Liver (tissue), 9 donors: ENCODE measurements around the gene MRPS12. TPM values are rescaled to one million over a fixed set of nuclear protein-coding genes. Genes with fewer than 3 reads are reported as not detected.

ENCODE experiments used
- DNase-seq: peaks from one replicate; pipeline ENCODE4 v3.0.0-alpha.2; 2017; ENCODE audit warnings: low spot score
- H3K27ac ChIP-seq, 2 donors: one replicate each; pipeline ENCODE4 v1.7.0; 2013; ENCODE audit warnings: inconsistent platforms in 2 of 2, low read length in 2 of 2, control low read depth in 1 of 2, low read depth in 1 of 2, mild to moderate bottlenecking in 1 of 2
- H3K27me3 ChIP-seq, 4 donors: one replicate each; pipeline versions ENCODE4 v1.6.1 to v1.7.0; 2013; ENCODE audit warnings: low read length in 3 of 4, inconsistent platforms in 1 of 4, mild to moderate bottlenecking in 1 of 4, moderate library complexity in 1 of 4; ENCODE audit not compliant: control insufficient read depth in 4 of 4, insufficient read depth in 4 of 4
- H3K36me3 ChIP-seq, 4 donors: one replicate each; pipeline versions ENCODE4 v1.6.1 to v1.7.0; 2013; ENCODE audit warnings: low read length in 3 of 4, mild to moderate bottlenecking in 3 of 4, low read depth in 1 of 4, moderate library complexity in 1 of 4; ENCODE audit not compliant: control insufficient read depth in 4 of 4, insufficient read depth in 3 of 4
- H3K4me1 ChIP-seq, 4 donors: one replicate each; pipeline versions ENCODE4 v1.6.1 to v1.7.0; 2013; ENCODE audit warnings: low read length in 3 of 4, mild to moderate bottlenecking in 3 of 4, moderate library complexity in 1 of 4; ENCODE audit not compliant: control insufficient read depth in 4 of 4, insufficient read depth in 4 of 4
- H3K4me3 ChIP-seq, 3 donors: one replicate each; pipeline versions ENCODE4 v1.6.1 to v1.7.0; 2013; ENCODE audit warnings: low read length in 3 of 3, control low read depth in 1 of 3, low read depth in 1 of 3, mild to moderate bottlenecking in 1 of 3
- H3K9ac ChIP-seq, 2 donors: one replicate each; pipeline ENCODE4 v1.7.0; 2013; ENCODE audit warnings: low read length in 2 of 2, mild to moderate bottlenecking in 2 of 2, moderate library complexity in 2 of 2, control low read depth in 1 of 2, low read depth in 1 of 2
- H3K9me3 ChIP-seq, 4 donors: one replicate each; pipeline versions ENCODE4 v1.6.1 to v1.7.0; 2013; ENCODE audit warnings: low read length in 3 of 4; ENCODE audit not compliant: control insufficient read depth in 4 of 4
- EGR1 ChIP-seq, 2 donors: IDR thresholded peaks; 2 replicates each; pipeline ENCODE4 v1.6.1; 2016 to 2018; ENCODE audit warnings: antibody characterized with exemption in 2 of 2, low read depth in 2 of 2
- FOXA1 ChIP-seq: IDR thresholded peaks from 2 replicates; pipeline ENCODE4 v1.6.1; 2016; ENCODE audit warnings: antibody characterized with exemption
- FOXA2 ChIP-seq: IDR thresholded peaks from 2 replicates; pipeline ENCODE4 v1.6.1; 2016; ENCODE audit warnings: antibody characterized with exemption
- HNF4A ChIP-seq, 2 donors: conservative IDR thresholded peaks; 2 replicates each; pipeline ENCODE4 v1.6.1; 2016; ENCODE audit warnings: antibody characterized with exemption in 2 of 2, mild to moderate bottlenecking in 2 of 2
- HNF4G ChIP-seq: IDR thresholded peaks from 2 replicates; pipeline ENCODE4 v1.6.1; 2016; ENCODE audit warnings: antibody characterized with exemption
- JUND ChIP-seq, 2 donors: IDR thresholded peaks; 2 replicates each; pipeline ENCODE4 v1.6.1; 2016; ENCODE audit warnings: antibody characterized with exemption in 2 of 2
- MAX ChIP-seq: IDR thresholded peaks from 2 replicates; pipeline ENCODE4 v1.6.1; 2016; ENCODE audit warnings: antibody characterized with exemption
- NR2F2 ChIP-seq: IDR thresholded peaks from 2 replicates; pipeline ENCODE4 v1.6.1; 2016; ENCODE audit warnings: antibody characterized with exemption
- RAD21 ChIP-seq, 2 donors: IDR thresholded peaks; 2 replicates each; pipeline ENCODE4 v1.6.1; 2016; ENCODE audit warnings: antibody characterized with exemption in 2 of 2, mild to moderate bottlenecking in 2 of 2
- RXRA ChIP-seq, 2 donors: IDR thresholded peaks; 2 replicates each; pipeline ENCODE4 v1.6.1; 2017 to 2018; ENCODE audit warnings: antibody characterized with exemption in 2 of 2, mild to moderate bottlenecking in 1 of 2
- SP1 ChIP-seq: IDR thresholded peaks from 2 replicates; pipeline ENCODE4 v1.6.1; 2018; ENCODE audit warnings: antibody characterized with exemption, mild to moderate bottlenecking
- TAF1 ChIP-seq: conservative IDR thresholded peaks from 2 replicates; pipeline ENCODE4 v1.6.1; 2016; ENCODE audit warnings: antibody characterized with exemption, mild to moderate bottlenecking
- YY1 ChIP-seq: IDR thresholded peaks from 2 replicates; pipeline ENCODE4 v1.6.1; 2016; ENCODE audit warnings: antibody characterized with exemption, mild to moderate bottlenecking
- WGBS: extraction: QIAGEN DNeasy Blood & Tissue Kit; methylation state at CpG from one replicate; pipeline ENCODE4 v1.1.7; 2013; 5-methylcytosine and 5-hydroxymethylcytosine counted together
- polyA plus RNA-seq, 2 donors: library from polyadenylated mRNA; stranded (reverse) in 1 of 2; unstranded in 1 of 2; fragments of 200-250 nt in 1 of 2; fragments of >200 nt in 1 of 2; fragmentation: Nextera tagmentation in 1 of 2; extraction: Ambion mirVana in 1 of 2; gene quantifications; one replicate each; pipeline versions ENCODE4 v1.2.1 to v1.2.3, GENCODE V29; 2013 to 2015
- total RNA-seq, 2 donors: library from RNA; depleted of rRNA; stranded (reverse); fragments of >200 nt; gene quantifications; one replicate each; pipeline ENCODE4 v1.2.3, GENCODE V29; 2014
- TF ChIP-seq, protein P1 (sequence below): fragments of 150-350 bp; IDR thresholded peaks from 2 replicates; pipeline ENCODE4 v1.5.1; 2017; ENCODE audit warnings: improper control_type of control experiment, low read depth, low read length; ENCODE audit not compliant: missing input control
- TF ChIP-seq, protein P2 (sequence below): IDR thresholded peaks from 2 replicates; pipeline ENCODE4 v1.6.1; 2016; ENCODE audit warnings: antibody characterized with exemption
- TF ChIP-seq, protein P3 (sequence below): IDR thresholded peaks from 2 replicates; pipeline ENCODE4 v1.6.1; 2016; ENCODE audit warnings: antibody characterized with exemption, mild to moderate bottlenecking
- TF ChIP-seq, protein P4 (sequence below): IDR thresholded peaks from 2 replicates; pipeline ENCODE4 v1.6.1; 2016; ENCODE audit warnings: antibody characterized with exemption
- donor health status: healthy.
- donor health status: healthy.
- donor health status: healthy.
- donor health status: healthy.
- donor health status: healthy.

The MRPS12 gene
- total and polyA plus RNA-seq, 4 donors, result 19.0 to 62.0 (median 39.9) TPM

- Histone ChIP-seq H3K4me1 (peaks cover 7 to 38% (median 30%) of the 10 kb centered on the region in 4 donors), H3K27me3 (no peaks in the 10 kb centered on the region), H3K4me3 (peak overlapping the region; percentile 77 to 99 (median 94)), H3K9ac (peak overlapping the region; percentile 48 to 99), H3K36me3 (peaks cover 0 to 6% (median 2%) of the 10 kb centered on the region in 4 donors), H3K27ac (peak overlapping the region; percentile 85 to 86), H3K9me3 (no peaks in the 10 kb centered on the region)
- TF ChIP-seq, protein P1, sequence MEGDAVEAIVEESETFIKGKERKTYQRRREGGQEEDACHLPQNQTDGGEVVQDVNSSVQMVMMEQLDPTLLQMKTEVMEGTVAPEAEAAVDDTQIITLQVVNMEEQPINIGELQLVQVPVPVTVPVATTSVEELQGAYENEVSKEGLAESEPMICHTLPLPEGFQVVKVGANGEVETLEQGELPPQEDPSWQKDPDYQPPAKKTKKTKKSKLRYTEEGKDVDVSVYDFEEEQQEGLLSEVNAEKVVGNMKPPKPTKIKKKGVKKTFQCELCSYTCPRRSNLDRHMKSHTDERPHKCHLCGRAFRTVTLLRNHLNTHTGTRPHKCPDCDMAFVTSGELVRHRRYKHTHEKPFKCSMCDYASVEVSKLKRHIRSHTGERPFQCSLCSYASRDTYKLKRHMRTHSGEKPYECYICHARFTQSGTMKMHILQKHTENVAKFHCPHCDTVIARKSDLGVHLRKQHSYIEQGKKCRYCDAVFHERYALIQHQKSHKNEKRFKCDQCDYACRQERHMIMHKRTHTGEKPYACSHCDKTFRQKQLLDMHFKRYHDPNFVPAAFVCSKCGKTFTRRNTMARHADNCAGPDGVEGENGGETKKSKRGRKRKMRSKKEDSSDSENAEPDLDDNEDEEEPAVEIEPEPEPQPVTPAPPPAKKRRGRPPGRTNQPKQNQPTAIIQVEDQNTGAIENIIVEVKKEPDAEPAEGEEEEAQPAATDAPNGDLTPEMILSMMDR, result no peak
- no peak for TF ChIP-seq NR2F2
- no peak for TF ChIP-seq FOXA1
- no peak for TF ChIP-seq MAX
- no peak for TF ChIP-seq RXRA (IDR thresholded peaks at IDR 0.05)
- TF ChIP-seq HNF4G, result no peak
- no peak for TF ChIP-seq YY1
- TF ChIP-seq, protein P2, sequence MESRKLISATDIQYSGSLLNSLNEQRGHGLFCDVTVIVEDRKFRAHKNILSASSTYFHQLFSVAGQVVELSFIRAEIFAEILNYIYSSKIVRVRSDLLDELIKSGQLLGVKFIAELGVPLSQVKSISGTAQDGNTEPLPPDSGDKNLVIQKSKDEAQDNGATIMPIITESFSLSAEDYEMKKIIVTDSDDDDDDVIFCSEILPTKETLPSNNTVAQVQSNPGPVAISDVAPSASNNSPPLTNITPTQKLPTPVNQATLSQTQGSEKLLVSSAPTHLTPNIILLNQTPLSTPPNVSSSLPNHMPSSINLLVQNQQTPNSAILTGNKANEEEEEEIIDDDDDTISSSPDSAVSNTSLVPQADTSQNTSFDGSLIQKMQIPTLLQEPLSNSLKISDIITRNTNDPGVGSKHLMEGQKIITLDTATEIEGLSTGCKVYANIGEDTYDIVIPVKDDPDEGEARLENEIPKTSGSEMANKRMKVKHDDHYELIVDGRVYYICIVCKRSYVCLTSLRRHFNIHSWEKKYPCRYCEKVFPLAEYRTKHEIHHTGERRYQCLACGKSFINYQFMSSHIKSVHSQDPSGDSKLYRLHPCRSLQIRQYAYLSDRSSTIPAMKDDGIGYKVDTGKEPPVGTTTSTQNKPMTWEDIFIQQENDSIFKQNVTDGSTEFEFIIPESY, result no peak
- no peak for TF ChIP-seq EGR1 (IDR thresholded peaks at IDR 0.05; ENCODE audit: low read depth in 2 of 2)
- no peak for TF ChIP-seq TAF1
- no peak for TF ChIP-seq RAD21 (IDR thresholded peaks at IDR 0.05)
- TF ChIP-seq JUND (IDR thresholded peaks at IDR 0.05), result no peak
- TF ChIP-seq, protein P3, sequence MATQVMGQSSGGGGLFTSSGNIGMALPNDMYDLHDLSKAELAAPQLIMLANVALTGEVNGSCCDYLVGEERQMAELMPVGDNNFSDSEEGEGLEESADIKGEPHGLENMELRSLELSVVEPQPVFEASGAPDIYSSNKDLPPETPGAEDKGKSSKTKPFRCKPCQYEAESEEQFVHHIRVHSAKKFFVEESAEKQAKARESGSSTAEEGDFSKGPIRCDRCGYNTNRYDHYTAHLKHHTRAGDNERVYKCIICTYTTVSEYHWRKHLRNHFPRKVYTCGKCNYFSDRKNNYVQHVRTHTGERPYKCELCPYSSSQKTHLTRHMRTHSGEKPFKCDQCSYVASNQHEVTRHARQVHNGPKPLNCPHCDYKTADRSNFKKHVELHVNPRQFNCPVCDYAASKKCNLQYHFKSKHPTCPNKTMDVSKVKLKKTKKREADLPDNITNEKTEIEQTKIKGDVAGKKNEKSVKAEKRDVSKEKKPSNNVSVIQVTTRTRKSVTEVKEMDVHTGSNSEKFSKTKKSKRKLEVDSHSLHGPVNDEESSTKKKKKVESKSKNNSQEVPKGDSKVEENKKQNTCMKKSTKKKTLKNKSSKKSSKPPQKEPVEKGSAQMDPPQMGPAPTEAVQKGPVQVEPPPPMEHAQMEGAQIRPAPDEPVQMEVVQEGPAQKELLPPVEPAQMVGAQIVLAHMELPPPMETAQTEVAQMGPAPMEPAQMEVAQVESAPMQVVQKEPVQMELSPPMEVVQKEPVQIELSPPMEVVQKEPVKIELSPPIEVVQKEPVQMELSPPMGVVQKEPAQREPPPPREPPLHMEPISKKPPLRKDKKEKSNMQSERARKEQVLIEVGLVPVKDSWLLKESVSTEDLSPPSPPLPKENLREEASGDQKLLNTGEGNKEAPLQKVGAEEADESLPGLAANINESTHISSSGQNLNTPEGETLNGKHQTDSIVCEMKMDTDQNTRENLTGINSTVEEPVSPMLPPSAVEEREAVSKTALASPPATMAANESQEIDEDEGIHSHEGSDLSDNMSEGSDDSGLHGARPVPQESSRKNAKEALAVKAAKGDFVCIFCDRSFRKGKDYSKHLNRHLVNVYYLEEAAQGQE, result no peak
- TF ChIP-seq SP1, result no peak
- TF ChIP-seq, protein P4, sequence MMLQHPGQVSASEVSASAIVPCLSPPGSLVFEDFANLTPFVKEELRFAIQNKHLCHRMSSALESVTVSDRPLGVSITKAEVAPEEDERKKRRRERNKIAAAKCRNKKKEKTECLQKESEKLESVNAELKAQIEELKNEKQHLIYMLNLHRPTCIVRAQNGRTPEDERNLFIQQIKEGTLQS, result no peak
- TF ChIP-seq HNF4A (conservative IDR thresholded peaks at IDR 0.05), result no peak
- no peak for TF ChIP-seq FOXA2
- 23% methylated on average over 8 of the region's 8 CpGs for WGBS
- no peak for DNase-seq
Observed at GRCh38 chr19:38931521-38931793, 713 bp downstream of the MRPS12 start.
